ENCODE data around the gene SNTG2.

DNA sequence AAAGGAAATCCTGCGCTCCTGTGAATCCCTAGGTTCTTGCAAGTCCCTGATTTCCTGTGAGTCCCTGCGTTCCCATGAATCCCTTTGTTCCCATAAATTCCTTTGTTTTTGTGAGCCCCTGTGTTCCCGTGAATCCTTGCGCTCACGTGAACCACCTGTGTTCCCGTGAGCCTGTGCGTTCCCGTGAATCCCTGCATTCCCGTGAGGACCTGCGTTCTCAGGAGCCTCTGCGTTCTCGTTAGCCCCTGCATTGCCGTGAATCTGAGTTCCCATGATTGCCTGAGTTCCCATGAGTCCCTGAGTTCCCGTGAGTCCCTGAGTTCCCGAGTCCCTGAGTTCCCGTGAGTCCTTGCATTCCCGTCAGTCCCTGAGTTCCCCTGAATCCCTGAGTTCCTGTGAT is 71.5 kb downstream of the SNTG2 start:
- TF ChIP-seq, protein P1, sequence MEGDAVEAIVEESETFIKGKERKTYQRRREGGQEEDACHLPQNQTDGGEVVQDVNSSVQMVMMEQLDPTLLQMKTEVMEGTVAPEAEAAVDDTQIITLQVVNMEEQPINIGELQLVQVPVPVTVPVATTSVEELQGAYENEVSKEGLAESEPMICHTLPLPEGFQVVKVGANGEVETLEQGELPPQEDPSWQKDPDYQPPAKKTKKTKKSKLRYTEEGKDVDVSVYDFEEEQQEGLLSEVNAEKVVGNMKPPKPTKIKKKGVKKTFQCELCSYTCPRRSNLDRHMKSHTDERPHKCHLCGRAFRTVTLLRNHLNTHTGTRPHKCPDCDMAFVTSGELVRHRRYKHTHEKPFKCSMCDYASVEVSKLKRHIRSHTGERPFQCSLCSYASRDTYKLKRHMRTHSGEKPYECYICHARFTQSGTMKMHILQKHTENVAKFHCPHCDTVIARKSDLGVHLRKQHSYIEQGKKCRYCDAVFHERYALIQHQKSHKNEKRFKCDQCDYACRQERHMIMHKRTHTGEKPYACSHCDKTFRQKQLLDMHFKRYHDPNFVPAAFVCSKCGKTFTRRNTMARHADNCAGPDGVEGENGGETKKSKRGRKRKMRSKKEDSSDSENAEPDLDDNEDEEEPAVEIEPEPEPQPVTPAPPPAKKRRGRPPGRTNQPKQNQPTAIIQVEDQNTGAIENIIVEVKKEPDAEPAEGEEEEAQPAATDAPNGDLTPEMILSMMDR (IDR thresholded peaks at IDR 0.05) = no peak
- TF ChIP-seq POLR2AphosphoS5 (IDR thresholded peaks at IDR 0.05) = no peak
- no peak for TF ChIP-seq POLR2A (IDR thresholded peaks at IDR 0.05)
